Left colon (tissue), 2 donors: ENCODE measurements around the gene SDR42E2. TPM values are rescaled to one million over a fixed set of nuclear protein-coding genes. Genes with fewer than 3 reads are reported as not detected.
A peak's percentile ranks its signal among the peaks of the same experiment; 100 is the strongest.
"Not testable (repeated sequence)": the region's sequence is repeated elsewhere in the genome, so short reads cannot be mapped to it uniquely, and the experiment has no call there.

Experiments used
- ATAC-seq: fragments of 200-7000 bp; cut with Tn5 transposase; one replicate; pipeline ENCODE4 v1.9.1; 2020; ENCODE audit warnings: mild to moderate bottlenecking, moderate library complexity
- DNase-seq, 2 donors: peaks; one replicate each; pipeline ENCODE4 v3.0.0-alpha.2; 2020
- intact Hi-C, 2 donors: fragments of 100-400 bp; cut with DNase I in 1 of 2; cut with micrococcal nuclease in 1 of 2; formaldehyde crosslinking; loops; one replicate each; pipeline versions ENCODE4 v1.11.2 to v1.14.0; 2022; cut with DNase I, micrococcal nuclease
- total RNA-seq, 2 donors: library from RNA; stranded (reverse); fragmentation: NEBNext Ultra II Directional; extraction: Animal tissue kit (Norgen Biotek cat#: 25700); gene quantifications; one replicate each; pipeline ENCODE4 v1.2.1, GENCODE V29; 2021
- donor health status: DM: no; HTN: no; CAD: no.
- donor health status: DM: yes; HTN: yes; CAD: no.

Gene SDR42E2
- total RNA-seq, 2 donors from 2014 or later: not detected

DNA sequence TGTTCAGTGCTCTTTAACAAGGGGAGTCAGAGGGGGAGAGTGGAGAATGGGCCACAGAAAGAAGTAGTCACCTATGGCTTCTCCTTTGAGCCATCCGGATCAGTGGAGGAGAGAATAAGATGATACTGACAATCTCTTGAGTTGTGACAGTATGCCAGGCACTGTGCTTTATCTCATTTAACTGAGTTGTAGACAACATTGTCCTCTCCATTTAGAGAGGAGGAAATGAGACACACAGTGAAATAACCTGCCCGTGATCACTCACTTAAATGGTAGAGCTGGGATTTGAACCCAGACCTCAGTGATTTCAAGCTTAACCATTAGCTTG, 25.9 kb downstream of the SDR42E2 start:
- ATAC-seq: no peak
- DNase-seq: no peak
- intact Hi-C loops: loop anchor here (5.0 to 10.0 kb wide), 4 partner anchors 103 to 236 kb away; partner anchors contain the start of genes PDZD9 (in 1 of the 2) and UQCRC2 (in 1 of the 2)

DNA sequence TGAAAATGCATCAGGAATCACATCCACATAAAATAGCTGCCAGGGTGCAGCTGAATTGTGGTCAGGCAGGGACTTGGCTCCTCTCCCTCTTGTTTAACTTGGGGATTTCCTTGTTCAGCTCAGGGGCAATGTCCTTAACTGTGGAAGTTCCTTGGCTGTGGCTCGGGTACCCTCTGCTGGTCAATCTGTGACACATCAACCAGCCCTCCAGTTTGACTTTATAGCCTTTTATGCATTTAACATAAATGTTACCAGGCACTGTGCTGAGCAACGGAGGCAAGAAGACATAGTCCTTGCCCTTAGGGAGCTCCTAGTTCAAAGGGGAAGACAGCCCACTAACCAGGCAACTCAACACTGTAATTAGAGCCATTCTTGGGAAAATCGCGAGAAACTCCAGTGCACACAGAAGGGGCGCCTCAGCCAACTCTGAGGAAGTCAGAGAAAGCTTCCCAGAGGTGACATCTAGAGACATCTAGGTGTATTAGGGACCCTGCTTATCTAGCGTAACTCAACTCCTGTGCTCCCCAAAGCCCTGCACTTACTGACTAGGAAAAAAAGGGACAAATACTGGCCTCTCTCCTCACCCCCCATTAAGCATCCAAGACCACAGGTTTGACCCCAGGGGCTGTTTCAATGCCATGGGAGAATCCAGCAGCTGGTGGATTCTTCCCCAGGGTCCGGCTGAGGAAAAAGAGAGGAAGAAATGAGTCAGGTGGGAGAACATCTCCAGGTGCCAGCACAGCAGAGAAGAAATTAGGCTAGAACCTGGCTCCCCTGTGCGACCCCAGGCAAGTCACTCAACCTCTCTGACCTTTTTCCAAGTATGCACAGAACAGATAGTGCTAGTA, 26.5 kb downstream of the SDR42E2 start:
- intact Hi-C loops: loop anchor here (5.0 to 10.0 kb wide), 4 partner anchors 104 to 237 kb away; partner anchors contain the start of genes PDZD9 (in 1 of the 2) and UQCRC2 (in 1 of the 2)
- DNase-seq (peak; percentile 67 to 85), ATAC-seq (peak; percentile 31)

DNA sequence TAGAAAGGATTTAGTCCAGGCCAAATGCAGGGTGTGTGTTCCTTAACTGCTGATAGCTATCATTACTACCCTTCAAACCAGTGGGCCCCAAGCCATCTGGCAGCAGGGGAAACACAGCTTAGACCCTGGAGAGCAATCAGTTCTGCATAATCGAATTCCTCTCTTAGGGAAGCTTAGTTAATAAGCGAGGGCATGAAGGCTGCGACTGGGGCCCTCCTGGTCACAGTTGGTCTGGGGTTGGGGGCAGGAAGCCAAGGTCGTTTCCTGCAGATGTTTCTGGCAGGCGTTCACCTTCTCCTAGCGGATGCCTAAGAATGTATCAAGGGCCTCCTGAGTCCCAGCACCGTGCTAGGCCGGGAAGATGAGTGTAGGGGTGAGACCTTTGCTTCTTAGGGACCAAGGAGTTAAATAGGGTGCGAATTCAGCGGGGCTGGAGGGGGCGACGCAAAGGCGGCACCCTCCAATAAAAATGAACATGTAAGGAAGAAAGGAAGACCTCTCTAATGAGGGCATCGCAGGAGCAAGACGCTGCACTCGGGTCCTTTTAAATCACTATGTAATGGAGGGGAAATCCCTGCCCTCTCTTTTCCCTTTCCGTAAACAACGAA, 27.3 kb downstream of the SDR42E2 start:
- DNase-seq (peak; percentile 60 to 71), ATAC-seq (no peak)
- intact Hi-C loops: loop anchor here (5.0 to 10.0 kb wide), 4 partner anchors 105 to 237 kb away; partner anchors contain the start of genes PDZD9 (in 1 of the 2) and UQCRC2 (in 1 of the 2)

DNA sequence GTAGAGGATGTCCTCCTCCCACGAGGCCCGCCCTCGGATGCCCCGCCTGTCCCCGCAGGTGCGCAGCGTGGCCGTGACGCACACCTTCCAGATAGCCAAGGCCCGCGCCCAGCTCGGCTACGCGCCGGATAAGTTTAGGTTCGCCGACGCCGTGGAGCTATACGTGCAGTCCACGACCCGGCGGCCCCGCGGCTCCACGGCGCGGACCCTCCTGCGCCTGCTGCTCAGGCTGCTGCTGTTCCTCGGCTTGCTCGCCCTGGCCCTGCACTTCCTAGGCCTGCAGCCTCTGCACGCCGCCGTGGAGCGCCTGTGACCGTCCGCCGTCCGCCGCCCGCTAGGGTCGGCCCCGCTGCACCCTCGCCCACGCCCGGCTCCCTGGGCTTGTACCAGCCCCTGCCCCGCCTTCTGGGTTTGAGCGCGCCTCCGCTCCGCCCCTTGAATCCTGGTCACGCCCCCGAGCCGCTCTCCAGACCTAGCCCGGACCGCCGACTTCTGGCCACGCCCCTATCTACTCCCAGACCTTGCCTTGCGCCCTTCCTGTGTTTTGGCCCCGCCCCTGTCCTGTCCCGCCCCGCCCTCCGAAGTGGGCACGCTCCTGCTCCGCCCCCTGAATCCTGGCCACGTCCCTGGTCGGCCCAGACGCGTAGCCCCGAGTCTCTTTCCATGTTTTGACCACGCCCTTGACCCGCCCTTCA, 27.9 kb downstream of the SDR42E2 start:
- DNase-seq (peak; percentile 92 to 100), ATAC-seq (peak; percentile 63)
- intact Hi-C loops: no loop called here

DNA sequence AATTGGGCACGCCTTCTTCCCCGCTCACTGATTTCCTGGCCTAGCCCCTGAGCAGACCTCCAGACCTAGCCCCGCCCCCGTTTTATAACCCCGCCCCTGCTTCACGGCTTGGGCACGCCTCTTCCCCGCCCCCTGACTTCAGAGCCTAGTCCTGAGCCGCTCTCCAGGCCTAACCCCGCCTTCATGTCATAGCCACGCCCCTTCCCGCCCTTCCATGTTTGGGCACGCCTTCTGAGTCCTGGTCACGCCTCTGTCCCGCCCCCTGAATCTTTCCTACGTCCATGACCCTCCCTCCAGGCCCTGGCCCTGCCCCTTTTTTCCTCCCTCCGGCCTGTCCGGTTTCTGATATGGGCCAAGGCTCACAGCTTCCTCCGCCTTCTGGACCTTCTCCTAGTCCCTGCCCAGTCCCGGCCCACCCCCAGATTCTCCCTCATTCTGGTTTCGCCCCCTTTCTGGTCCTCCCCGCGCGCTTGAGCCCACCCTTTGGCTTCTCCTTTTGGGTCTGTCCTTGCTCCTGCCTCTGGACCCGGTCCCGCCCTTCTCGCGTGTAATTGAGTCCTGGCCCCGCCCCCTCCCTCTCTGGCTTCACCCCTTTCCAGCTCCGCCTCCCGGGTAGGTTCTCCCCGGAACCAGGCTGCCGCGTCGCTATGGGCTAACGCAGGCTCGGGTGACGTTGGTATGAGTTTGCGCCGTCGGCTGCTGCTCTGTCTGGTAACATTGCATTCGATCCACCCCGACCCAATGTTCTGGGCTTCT, 28.6 kb downstream of the SDR42E2 start:
- intact Hi-C loops: no loop called here
- ATAC-seq: peak; percentile 66
- peak; percentile 100 for DNase-seq

DNA sequence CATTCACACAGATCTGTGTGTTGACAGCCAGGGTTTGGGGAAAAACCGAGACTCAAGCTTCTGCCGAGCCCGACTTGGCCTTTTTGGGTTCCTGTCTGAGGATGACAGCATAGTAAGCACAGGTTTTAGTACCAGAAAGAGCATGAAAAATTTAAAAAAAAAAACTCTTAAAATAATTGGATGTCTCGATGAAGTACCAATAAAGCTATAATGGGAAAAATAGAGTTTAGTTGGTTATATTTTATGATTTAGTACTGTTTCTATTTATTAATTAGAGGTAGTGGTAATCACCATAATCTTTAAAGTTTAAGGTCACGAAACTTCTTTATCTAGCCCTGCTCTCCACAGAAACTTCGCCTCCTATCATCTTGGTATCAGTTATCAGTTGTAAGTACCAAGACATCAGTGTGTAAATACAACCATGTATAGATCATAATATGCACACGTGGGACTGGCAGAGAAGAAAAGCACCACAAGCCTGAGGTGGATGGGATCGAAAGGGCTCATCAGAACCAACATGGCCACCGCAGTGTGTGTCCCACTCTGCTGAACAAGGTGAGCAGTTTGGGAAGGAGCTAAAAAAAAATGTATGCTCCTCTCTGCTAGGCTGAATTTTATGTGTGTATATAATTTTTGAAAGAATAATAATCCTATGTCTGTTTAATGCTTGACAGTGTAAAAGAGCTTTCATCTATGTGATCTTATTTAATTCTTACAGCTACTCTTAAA, 29.4 kb downstream of the SDR42E2 start:
- ATAC-seq (no peak), DNase-seq (peak in 1 of 2 donors; percentile 40)
- intact Hi-C loops: no loop called here

DNA sequence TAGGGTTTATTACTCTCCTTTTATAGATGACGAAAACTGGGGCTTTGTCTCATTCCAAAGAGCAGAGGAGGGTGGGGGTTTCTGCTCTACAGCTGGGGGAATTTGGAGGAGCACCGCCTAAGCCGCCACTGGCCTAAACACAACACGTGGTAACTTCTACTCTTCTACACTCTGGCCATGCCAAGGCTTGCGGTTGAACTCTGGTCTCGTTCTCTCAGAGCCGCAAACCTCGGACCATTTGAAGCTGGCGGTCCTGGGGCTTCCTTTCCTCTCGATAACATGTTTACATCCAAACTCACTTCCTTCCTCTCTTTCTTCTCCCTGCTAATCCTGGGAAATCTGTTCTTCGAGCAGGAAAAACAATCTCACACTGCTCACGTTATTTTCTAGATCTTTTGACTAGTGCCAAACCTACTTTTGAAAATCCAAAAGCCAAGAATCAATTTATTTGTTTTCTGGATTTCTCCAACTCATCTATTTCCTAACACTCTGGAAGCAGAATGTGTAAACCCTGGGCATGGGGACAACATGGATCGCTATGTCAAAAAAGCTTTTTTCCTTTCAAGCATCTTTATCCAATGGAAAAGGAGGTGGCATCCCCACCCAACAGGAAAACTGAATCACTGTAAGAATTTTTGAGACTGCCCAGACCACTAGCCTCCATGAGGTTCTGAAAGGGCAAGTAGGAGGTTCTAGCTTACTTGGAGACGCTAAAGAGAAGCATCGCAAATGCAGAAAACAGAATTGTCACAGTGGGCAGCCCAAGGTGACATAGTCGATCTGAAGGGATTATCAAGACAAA, 30.2 kb downstream of the SDR42E2 start:
- intact Hi-C loops: no loop called here
- ATAC-seq: no peak
- peak; percentile 80 to 88 for DNase-seq

DNA sequence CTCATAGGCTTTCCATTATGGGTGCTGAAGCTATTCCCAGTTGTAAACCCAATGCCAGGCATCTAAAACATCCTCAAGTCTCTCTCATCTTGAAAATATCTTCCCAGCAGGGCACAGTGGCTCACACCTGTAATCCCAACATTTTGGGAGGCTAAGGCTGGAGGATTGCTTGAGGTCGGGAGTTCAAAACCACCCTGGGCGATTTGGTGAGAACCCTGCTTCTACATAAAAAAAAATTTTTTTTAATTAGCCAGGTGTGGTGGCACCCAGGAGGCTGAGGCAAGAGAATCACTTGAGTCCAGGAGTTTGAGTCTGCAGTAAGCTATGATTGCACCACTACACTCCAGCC, 30.7 kb downstream of the SDR42E2 start:
- intact Hi-C loops: no loop called here
- no peak for DNase-seq
- ATAC-seq: no peak

DNA sequence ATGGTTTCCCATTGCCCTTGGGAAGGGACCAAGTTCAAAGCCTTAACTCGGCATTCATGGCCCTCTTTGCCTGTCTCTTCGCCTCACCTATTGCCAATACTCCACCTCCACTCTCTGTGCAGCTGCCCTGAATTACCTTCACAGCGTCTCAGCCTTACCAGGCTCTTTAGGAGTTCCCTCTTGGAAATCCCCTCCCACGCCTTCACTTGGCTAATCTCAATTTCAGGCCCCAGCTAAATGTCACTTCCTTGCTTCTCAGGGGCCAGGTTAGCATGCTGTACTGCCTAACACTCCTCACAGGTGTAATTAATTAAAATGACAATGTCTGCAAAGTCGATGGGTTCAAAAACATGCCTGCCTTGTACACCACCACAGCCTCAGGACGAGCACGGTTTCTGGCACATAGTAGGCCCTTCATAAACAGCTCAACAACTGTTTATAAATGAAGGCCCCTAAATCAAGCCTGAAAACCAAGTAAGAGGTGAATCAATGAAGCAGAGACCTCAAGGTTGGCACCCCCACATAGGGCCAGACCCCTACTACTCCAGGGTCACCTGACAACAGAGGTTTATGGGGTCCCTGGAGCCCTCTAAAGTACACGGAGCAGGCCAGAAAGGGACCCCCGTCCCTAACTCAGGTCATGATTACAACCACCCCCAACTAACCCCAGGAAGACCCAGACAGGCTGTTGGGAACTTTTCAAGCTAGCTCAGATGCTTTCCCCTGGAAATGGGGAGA, 32.6 kb downstream of the SDR42E2 start:
- DNase-seq (no peak), ATAC-seq (no peak)
- intact Hi-C loops: loop anchor here in 1 of 2 donors (5.0 kb wide), 1 partner anchor 102 kb away; the partner anchor contains the start of gene POLR3E

DNA sequence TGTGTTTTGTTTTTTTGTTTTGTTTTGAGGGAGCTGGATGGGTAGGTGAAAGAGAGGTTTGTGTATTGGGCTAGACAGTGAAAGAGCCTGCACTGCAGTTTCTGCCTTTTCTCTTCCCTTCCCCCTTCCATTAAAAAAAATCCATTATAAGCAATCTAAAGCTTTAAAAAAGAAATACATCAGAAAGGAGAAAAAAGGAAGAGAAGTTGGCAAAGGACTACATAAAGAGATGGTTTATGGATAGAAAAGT, 33.1 kb downstream of the SDR42E2 start:
- ATAC-seq (no peak), DNase-seq (no peak)
- intact Hi-C loops: loop anchor here in 1 of 2 donors (5.0 kb wide), 1 partner anchor 102 kb away; the partner anchor contains the start of gene POLR3E

DNA sequence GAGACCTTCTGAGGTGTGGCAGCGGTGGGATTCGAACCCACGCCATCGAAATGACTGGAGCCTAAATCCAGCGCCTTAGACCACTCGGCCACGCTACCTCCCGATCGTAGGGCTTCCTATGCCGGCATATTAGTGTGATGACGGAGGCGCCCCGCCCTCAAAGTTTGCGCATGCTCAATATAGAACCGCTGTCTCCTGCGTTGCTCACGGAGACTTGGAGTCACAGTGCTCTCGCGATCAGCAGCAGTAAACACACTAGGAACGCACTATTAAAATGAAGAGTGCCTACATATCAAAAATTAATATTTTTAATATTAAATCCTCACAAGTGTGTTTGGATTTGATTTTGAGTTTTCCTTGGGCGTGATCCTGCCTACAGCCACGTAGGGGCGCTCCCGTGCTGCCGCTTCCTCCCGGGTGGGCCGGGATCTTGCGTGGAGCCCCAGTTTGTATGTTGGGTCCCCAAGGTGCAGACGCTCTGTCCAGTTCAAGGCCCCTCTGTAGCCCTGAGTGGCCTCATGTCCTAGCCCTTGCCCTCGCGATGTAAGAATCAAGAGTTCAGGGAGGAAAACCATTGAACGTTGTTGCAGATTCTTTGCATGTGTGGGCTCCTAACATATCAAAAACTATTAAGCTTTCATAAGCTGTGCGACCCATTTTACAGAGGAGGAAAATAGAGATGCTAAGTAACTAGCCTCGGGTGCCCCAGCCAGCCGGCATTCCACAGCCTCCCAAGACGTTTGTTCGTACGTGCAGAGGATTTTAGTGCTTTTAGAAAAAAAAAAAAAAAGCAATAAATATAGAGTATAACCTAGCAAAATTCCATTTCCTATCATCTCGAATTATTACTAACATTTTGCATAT, 33.6 kb downstream of the SDR42E2 start:
- DNase-seq (peak; percentile 77 to 91), ATAC-seq (peak; percentile 35)
- intact Hi-C loops: loop anchor here in 1 of 2 donors (5.0 kb wide), 1 partner anchor 101 kb away; the partner anchor contains the start of gene POLR3E

DNA sequence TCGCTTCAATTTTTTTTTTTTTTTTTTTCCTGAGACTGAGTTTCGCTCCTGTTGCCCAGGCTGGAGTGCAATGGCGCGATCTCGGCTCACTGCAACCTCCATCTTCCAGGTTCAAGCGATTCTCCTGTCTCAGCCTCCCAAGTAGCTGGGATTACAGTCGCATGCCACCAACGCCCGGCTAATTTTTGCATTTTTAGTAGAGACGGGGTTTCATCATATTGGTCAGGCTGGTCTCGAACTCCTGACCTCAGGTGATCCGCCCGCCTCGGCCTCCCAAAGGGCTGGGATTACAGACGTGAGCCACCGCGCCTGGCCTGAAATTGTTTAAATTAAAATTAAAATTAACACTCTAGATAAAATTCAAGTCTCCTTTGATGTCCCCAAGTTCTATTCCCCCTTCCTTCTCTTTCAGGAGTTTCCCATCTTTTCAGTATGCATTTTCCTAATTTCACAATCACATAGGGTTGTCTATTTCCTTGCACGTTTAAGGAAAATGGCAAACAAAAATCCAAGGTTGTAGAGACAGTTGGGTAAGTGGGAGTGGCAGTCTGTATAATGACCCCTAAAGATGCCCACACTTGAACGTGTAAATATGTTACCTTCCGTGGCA, 34.4 kb downstream of the SDR42E2 start:
- intact Hi-C loops: loop anchor here in 1 of 2 donors (5.0 kb wide), 1 partner anchor 101 kb away; the partner anchor contains the start of gene POLR3E
- ATAC-seq, DNase-seq: not testable (repeated sequence)

DNA sequence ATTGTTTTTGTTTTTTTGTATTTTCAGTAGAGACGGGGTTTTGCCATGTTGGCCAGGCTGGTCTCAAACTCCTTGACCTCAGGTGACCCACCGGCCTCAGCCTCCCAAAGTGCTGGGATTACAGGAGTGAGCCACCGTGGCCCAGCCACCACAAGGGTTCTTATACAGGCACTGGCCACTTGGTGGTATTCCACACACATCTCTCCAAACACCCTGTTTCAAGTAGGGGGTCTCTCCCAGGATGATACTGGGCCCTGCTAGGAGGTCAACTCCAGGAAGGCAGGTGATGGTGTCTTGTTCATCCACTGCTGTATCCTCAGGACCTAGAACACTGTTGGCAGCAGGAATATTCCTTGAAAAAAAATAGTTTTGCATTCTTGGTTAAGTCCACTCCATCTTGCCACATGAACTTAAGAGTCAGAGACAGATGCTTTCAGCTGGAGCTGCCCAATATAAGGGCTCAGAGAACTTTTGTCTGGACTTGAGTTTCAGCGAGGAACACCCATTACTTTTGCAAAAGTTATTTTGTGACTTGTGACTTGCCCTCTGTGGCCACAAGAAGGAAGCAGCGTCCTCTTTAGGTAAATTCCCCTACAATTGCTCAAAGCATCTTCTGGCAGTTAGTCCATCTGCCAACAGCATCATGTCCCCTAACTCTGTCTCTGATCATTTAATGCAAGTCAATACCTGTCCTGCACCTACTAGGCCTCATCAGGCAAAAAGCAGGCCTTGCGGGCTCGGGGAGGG, 36.4 kb downstream of the SDR42E2 start:
- no peak for DNase-seq
- intact Hi-C loops: loop anchor here in 1 of 2 donors (5.0 kb wide), 1 partner anchor 99 kb away; the partner anchor contains the start of gene POLR3E
- no peak for ATAC-seq

DNA sequence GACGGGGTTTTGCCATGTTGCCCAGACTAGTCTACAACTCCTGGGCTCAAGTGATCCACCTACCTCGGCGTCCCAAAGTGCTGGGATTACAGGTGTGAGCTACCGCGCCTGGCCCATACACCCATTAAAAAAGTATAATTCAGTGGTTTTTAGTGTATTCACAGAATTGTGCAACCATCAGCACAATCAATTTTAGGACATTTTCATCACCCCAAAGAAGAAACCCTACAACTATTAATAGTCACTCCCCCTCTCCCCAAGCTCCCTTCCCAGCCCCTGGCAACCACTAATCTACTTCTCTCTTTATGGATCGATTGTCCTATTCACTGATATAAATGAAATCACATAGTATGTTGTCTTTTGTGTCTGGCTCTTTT, 39.9 kb downstream of the SDR42E2 start:
- no peak for ATAC-seq

More for the DNA sequence above, 39.9 kb downstream of the SDR42E2 start:
- intact Hi-C loops: loop anchor here in 1 of 2 donors (10.0 kb wide), 1 partner anchor 93 kb away; the partner anchor contains the start of gene POLR3E
- no peak for DNase-seq
